ENCODE measurements around the gene NEK6.

- TF ChIP-seq CTCF (conservative IDR thresholded peaks at IDR 0.05) (no peak), EZH2 (IDR thresholded peaks at IDR 0.05; ENCODE audit: low read depth) (no peak)
Observed at GRCh38 chr9:124292696-124293593, 35.2 kb downstream of the NEK6 start.

Data from PC-9 (cell line).